NOMO-1 treated with DMSO at 0.1 percent for 48 hours (cell line): ENCODE measurements around the gene RING1.
"Not testable (repeated sequence)": the region's sequence is repeated elsewhere in the genome, so short reads cannot be mapped to it uniquely, and the experiment has no call there.

Experiments
- DNase-seq: peaks from one replicate; lab custom pipeline; 2025; ENCODE audit not compliant: unreplicated experiment; lab: John Stamatoyannopoulos, UW

RING1 gene

DNA sequence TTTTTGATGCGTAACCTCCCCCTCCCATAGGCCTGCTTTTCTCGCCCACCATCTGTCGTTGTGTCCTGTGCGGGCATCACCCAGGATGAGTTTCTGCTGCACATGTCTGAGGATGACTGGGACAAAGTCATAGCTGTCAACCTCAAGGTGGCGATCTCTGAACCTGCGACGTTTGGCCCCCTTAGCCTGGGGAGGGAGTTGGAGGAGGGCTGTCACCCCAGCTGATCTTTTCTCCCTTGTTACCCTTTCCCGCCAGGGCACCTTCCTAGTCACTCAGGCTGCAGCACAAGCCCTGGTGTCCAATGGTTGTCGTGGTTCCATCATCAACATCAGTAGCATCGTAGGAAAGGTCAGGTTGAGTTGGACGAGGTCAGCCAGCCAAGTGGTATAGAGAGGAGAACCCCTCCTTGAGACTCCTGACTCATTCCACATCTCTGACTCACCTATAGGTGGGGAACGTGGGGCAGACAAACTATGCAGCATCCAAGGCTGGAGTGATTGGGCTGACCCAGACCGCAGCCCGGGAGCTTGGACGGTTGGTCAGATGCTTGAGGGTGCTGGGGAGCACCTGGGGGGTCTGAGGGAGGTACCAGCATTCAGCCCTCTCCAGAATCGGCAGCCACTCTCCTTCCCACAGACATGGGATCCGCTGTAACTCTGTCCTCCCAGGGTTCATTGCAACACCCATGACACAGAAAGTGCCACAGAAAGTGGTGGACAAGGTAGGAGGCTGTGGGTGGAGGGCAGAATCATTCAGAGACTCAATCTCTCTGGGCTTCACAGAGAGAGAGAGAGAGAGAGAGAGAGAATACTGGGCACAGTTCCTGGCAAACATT is 2.9 kb upstream of the RING1 start:
- DNase-seq = no peak

DNA sequence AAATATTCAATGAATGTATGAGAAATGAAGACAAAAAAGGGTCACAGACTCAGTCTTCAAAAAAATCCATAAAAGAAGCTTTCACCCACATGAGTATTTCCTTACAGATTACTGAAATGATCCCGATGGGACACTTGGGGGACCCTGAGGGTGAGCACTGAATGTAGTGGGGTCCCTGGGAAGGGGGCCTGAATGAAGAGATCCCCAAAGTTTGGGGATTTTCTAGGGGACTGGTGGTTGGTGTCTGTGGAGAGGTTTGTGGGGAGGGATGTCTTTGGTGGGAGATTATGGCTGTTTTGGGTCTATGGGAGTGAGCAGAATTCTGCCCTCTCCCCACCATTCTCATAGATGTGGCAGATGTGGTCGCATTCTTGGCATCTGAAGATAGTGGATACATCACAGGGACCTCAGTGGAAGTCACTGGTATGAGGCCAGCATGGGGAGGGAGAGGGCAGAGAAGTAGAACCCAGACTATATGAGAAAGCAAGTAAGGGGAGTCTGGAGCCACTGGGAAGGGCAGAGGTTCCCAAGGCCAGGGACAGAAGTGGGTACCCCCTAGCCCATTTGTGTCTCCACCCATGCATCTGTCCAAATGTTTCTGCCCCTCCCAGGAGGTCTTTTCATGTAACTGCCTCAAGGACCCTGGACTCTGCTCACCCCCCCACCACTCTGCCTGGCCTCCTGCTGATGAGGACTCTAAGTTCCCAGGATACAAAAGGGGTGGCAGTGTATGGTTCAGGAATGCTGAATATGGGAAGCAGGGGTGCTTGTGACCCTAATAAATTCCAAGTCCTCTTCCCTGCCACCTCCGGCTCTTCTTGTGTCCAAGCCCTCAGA is 2.1 kb upstream of the RING1 start:
- DNase-seq = no peak

DNA sequence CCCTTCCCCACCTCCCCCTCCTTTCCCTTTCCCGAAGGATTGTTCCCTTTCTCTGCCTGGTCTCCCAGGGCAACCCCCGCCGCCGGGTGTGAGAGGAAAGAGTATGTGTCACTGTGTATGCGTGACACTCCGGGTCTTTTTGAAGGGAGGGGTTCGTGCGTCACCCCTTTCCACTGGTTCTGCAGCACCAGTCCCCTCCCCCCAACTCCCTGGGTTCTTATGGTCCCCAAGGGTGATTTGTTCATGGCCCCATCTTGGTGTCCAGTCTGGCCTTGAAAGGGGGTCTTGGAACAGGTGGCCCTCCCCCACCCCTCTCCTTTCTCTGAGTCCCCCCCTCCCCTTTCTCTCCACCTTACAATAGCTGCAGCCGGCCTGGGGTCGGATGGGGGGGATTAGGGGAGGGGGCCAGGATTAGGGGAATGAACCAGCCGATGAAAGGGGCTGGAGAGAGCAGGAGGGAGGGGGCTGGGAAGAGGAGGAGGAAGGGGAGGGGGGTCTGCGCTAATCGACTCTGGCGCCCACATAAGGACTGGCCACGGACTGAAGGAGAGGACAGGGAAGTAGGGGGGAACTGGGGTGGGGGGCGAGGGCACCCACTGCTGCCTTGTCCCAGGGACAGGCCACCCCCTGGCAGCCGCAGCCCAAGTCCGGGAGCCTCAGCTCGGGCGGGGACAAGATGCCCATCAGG is 1.3 kb upstream of the RING1 start:
- no peak for DNase-seq

DNA sequence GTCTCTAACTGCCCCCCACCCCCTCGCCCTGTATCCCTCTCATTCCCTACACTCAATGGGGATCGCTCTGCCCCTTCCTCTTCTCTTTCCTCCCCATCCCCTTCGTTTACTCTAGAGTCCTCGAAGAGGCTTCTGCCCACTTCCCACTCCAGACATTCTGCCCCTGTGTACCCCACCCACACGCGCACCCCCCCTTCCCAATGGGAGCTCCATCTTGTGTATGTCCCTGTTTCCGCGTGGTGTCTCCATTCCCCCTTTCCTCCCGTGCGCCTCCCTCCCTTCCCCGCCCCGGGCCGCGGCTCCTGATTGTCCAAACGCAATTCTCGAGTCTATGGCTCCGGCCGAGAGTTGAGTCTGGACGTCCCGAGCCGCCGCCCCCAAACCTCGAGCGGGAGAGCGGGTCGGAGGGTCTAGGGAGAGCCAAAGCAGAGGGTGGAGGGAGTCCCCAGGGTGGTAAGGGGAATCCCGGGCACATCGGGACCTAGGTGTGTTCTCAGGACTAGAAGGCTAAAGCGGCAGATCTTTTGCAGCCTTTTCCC is 679 bp upstream of the RING1 start:
- no peak for DNase-seq

DNA sequence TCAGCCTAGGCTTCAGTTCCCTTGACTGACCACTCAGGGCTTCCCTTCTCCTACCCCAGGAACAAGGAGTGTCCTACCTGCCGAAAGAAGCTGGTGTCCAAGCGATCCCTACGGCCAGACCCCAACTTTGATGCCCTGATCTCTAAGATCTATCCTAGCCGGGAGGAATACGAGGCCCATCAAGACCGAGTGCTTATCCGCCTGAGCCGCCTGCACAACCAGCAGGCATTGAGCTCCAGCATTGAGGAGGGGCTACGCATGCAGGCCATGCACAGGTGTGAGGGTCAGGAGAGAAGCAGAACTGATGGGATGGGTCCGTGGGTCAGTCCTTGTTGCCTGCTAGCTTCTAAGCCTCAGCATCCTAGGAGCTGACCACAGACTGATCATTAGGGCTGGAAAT is 1.6 kb downstream of the RING1 start:
- no peak for DNase-seq

DNA sequence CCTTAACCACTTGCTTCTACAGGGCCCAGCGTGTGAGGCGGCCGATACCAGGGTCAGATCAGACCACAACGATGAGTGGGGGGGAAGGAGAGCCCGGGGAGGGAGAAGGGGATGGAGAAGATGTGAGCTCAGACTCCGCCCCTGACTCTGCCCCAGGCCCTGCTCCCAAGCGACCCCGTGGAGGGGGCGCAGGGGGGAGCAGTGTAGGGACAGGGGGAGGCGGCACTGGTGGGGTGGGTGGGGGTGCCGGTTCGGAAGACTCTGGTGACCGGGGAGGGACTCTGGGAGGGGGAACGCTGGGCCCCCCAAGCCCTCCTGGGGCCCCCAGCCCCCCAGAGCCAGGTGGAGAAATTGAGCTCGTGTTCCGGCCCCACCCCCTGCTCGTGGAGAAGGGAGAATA is 2.8 kb downstream of the RING1 start:
- DNase-seq = no peak

DNA sequence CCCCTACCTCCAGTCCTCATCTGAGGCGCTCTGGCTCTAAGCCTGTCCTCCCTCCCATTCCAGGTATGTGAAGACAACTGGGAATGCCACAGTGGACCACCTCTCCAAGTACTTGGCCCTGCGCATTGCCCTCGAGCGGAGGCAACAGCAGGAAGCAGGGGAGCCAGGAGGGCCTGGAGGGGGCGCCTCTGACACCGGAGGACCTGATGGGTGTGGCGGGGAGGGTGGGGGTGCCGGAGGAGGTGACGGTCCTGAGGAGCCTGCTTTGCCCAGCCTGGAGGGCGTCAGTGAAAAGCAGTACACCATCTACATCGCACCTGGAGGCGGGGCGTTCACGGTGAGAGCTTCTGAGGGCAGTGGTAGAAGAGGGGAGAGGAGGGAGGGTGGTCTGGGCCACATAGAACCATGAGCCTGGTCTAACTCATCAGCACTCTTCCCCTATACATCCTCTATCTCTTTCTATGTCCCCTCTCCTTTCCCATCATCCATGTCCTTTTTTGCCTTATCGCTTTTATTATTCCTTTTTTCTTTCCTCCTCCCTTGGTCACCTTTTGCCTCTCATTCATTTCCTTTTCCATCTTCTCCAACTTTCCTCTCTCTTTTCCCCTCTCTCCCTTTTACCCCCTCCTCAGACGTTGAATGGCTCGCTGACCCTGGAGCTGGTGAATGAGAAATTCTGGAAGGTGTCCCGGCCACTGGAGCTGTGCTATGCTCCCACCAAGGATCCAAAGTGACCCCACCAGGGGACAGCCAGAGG is 3.5 kb downstream of the RING1 start:
- DNase-seq = no peak

DNA sequence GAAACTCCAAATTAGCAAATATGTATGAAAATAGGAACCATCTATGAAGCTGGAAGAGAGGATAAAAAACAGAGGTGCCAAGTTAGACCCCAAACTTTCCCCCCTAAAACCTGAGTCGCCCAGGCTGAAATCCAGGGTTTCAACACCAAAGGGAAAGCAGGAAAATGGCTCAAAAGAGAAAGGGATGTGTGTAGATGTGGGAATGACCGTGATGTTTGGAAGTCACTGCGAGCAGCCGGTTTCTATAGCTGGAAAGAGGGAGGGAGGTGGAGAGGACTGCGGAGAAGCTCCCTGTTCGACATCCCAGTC is 4.5 kb downstream of the RING1 start:
- DNase-seq = no peak

DNA sequence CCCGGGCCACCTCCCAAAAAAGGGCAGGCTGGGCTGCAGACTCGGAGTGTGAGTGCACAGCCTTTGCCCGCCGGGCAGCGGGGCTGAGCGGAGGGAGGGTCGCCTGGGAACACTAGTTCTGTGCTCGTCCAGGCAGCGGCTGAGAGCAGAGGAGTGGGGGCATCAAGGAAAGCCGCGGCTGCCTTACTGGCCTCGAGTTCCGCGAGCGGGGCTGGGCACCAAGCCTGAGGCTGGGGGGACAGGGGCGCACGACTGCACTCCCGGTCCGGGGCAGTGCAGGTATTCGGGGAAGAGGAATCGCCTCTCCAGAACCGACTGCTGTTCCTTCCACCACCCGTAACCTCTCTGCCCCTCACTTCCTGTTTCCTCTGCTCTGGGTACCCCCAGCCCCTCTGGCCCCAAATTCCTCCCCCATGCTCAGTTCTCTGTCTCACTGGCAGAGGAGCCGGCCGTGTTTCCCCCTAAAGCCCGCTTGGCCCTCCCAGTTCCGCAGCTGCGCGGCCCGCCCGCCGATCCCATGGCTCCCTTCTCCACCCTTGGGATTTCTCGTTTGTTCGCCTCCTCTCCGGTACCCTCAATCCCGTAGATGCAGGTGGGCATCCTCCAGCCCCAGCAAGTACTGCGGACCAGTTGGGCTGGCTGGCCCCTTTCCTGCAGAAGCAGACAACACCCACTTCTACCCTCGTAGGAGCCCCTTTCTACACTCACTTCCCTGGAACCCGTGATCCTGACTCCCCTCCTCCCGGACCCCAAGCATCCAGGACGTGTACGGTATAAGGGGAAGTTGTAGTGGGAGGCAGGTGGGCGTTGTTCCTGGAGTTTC is 5.1 kb downstream of the RING1 start:
- peak; percentile 28 for DNase-seq

DNA sequence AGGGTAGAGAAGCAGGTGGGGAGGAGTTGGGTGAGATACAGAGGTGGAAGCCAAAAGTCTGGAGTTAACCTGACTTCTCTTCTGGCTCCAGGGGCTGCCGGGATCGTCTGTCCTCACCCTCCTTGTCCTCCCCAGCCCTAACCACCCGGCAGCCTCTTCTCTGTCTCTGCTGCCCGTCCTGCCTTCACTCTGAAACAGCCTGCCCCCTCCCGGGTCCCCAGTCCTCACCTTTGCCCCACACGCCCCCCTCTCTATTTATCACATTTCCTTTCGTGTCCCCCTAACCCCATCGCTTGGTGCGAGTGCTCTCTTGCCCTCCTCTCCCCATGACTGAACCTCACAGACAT is 5.7 kb downstream of the RING1 start:
- no peak for DNase-seq

DNA sequence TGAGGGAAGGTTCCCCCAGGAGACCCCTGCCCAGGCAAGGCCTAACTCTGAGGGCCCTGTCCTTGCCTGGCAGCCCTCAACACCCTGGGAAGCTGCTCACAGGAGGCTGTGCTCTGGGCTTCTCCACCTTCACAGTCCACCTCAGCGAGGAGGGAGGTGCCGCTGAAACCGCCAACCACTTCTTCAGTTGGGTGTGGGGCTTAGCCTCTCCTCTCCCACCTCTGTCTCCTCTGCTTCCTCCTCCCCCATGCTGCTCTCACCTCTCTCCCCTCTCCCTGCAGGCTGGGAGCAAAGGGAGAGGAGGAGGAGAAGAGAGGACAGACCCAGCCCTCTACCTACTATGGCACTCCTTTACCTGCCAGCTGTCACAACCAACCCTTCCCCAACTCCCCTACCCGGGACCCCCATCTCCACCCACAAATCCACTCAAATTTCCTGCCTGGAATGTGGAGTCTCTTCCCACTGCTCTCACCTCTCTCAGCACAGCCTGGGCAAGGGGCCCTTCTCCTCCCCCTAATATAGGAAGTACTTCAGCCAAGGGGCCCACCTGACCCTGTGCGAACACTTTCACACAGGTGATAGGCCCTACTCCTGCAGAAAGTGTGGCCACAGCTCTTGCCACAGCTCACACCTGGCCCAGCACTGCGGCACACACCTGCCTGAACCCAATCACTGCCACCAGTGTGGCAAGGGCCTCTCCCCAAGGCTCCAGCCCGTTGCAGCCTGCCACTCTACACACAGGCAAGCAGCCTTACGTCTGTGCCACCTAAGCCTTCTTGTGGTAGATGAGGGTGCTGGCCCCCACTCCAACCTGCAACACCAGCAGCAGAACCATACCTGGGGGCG is 7.2 kb downstream of the RING1 start:
- no peak for DNase-seq

DNA sequence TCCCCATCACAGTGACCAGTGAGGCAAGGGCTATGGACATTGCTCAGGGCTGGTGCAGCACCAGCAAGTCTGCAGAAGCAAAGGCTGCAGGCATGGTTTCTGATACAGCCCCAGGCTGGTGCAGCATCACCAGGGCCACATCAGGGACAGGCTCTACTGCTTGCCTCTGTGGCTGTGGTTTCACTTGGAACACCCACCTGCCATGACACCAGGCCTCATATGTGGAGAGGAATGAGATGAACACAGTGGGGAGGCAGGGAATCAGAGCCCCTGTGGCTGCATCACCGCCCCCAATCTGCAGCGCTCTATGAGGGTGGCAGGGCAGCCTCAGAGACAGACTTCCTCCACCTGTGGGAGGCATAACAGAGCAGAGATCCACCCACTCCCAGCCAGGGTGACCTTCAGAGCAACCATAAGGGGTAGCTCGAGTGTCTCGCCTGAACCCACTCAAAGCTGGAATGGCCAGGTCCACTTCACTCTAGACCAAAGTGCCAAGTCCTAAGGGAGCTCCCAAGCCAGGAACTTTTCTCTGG is 7.9 kb downstream of the RING1 start:
- no peak for DNase-seq

DNA sequence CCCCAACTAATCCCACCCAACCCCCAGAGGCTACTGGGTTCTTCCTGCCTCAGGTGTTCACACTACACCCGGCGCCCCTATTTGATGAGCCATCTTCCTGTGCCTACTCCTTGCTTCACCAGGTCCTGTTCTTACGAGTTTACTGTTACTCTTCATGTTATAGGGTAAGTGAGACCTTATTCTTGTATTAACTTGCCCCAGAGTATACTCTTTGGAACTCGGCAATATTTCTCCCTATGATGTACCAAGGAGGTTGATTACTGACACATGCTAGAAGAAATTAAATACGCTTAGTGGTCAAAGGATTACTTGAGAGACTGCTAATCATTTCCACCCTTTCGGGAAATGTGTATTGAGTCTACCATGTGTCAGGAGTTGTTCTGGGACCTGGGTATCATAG is 8.9 kb downstream of the RING1 start:
- no peak for DNase-seq

DNA sequence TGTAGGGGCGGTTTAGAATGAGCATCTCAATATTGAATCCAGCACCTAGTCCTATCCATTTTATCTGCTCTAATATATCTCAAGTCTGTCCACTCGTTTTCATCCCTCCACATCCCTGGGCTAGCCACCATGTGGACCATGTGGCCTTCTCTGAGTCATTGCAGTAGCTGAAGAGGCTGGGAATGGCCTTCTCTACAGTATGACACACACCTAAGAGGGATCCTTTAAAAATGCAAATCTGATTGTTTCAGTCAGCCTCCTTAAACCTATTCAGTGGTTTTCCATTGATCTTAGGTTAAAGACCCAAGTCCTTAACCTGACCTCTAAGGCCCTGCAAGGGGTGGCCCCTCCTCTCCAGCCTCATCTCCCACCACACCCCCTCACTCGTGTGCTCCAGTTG is 9.4 kb downstream of the RING1 start:
- DNase-seq = no peak

DNA sequence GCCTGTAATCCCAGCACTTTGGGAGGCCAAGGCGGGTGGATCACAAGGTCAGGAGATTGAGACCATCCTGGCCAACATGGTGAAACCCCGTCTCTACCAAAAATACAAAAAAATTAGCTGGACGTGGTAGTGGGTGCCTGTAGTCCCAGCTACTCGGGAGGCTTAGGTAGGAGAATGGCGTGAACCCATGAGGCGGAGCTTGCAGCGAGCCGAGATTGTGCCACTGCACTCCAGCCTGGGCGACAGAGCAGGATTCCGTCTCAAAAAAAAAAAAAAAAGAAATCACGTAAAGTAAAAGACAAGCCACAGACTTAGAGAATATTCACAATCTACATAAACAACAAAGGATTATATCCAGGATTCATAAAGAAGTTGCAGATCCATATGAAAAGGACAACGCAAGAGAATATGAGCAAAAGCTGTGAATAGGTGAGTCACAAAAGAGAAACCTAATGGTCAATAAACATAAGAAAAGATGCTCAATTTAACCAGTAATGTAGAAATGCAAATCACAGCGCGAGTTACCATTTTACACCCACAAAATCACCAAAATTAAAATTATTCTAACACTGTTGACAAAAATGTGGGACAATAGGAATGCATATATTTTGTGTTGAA is 18.3 kb downstream of the RING1 start:
- not testable (repeated sequence) for DNase-seq

DNA sequence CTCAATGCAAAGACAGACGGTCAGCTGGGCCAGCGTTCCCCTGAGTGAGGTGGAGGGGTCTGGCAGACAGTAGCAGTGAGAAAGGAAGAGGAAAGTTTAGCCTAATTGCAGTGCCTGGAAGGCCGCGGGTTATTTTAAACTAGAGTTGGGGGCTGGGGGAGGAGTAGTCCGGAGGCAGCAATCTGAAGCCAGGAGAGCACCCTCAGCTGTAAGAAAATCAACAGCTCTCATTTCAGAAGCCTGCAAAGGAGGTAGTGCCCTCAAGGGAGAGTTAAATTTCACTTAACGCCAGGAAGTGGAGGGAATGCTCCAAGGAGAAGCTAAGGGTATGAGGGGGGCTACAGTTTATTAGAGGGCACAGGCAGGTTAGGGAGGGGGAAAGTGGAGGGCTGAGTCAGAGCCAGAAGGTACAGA is 26.9 kb downstream of the RING1 start:
- no peak for DNase-seq

DNA sequence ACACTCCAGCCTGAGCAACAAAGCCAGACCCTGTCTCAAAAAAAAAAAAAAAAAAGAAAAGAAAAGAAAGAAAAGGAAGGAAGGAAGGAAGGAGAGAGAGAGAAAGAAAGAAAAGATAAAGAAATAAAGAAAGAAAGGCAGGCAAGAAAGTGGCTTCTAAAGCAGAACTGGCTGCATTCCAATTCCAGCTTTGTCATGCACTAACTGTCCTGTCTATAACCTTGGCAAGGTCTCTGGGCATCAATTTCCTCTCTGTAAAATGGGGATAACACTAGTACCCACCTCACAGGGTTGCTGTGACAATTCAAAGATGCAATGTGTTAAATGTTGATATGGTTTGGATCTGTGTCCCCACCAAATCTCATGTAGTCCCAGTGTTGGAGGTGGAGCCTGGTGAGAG is 28.0 kb downstream of the RING1 start:
- DNase-seq = no peak

DNA sequence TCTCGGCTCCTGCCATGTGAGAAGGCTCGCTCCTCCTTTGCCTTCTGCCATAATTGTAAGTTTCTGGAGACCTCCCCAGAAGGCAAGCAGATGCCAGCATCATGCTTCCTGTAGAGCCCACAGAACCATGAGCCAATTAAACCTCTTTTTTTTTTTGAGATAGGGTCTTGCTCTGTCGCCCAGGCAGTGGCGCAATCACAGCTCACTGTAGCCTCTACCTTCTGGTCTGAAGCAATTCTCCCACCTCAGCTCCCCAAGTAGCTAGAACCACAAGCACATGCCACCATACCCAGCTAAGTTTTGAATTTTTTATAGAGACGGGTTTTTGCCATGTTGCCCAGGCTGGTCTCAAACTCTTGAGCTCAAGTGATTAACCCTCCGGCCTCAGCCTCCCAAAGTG is 28.6 kb downstream of the RING1 start:
- no peak for DNase-seq

DNA sequence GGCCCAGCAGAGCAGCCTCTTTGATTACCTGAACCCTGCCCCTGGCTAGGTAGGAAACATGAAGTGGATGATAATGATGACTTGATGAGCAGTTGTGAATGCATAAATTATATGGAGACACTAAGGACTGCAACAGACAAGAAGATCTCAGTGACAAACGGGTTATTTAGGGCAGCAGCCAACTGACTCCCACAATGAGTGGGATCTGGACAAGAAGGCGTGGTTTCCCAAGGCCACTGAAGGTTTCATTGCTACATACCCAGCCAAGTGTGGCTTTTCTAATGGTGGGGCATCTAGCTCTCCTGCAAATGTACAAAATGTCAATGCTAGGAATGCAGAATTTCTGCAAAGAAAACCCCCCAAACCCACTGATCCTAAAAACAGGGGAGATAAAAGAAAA is 29.4 kb downstream of the RING1 start:
- no peak for DNase-seq
